ENCODE data around the gene TANC1. TPM values are rescaled to one million over a fixed set of nuclear protein-coding genes. Genes with fewer than 3 reads are reported as not detected.

The TANC1 gene
- total and polyA plus RNA-seq, 2 donors (not counting 3 experiments of a cell fraction or from before 2014, with no cell fraction given): 58.9 to 99.4 TPM

- POLR2A ChIA-PET: no interaction called here
- Histone ChIP-seq H3K4me1 (ENCODE audit: control insufficient read depth, extremely low read depth, insufficient read depth, low read length) (no peaks in the 10 kb centered on the region), H3K9ac (replicated peaks; ENCODE audit: extremely low read depth, insufficient read depth, low read length) (no peak overlapping the region), H3K4me2 (ENCODE audit: insufficient read depth, low read length) (no peak overlapping the region), H2AFZ (ENCODE audit: low read depth, low read length) (no peak overlapping the region), H4K20me1 (replicated peaks; ENCODE audit: control insufficient read depth, extremely low read depth, insufficient read depth, low read length) (no peaks in the 10 kb centered on the region), H3K79me2 (ENCODE audit: control insufficient read depth, insufficient read depth, low read length) (no peaks in the 10 kb centered on the region), H3K27ac (ENCODE audit: insufficient read depth, low read depth, low read length) (no peak overlapping the region), H3K9me3 (replicated peaks; ENCODE audit: control insufficient read depth, insufficient read depth, low read length) (no peaks in the 10 kb centered on the region), H3K27me3 (ENCODE audit: control insufficient read depth in 2 of 2, insufficient read depth in 2 of 2, low read length in 2 of 2) (no peaks in the 10 kb centered on the region), H3K9me1 (replicated peaks; ENCODE audit: control insufficient read depth, extremely low read depth, insufficient read depth, low read length) (no peaks in the 10 kb centered on the region), H3K4me3 (replicated peaks in 1 of 3; ENCODE audit: insufficient read depth in 1 of 3, low read depth in 1 of 3, low read length in 3 of 3) (no peak overlapping the region), H3K36me3 (ENCODE audit: control insufficient read depth in 2 of 2, extremely low read depth in 1 of 2, insufficient read depth in 2 of 2, low read length in 2 of 2) (peaks cover 22 to 56% of the 10 kb centered on the region in 2 experiments)
- dilution Hi-C loops (cut with MboI; ENCODE audit: extremely low pct_ligation_motif_present, low sequenced_read_pairs): no loop called here
- TF ChIP-seq POLR2AphosphoS5 (IDR thresholded peaks at IDR 0.05; ENCODE audit: insufficient read depth, low read depth, low read length): no peak
- TF ChIP-seq EZH2 (IDR thresholded peaks at IDR 0.05; ENCODE audit: borderline replicate concordance, low read depth, low read length, severe bottlenecking): no peak
- no peak for TF ChIP-seq FOS (IDR thresholded peaks at IDR 0.05; ENCODE audit: borderline replicate concordance, insufficient read depth, low read length)
- no peak for TF ChIP-seq MYC (IDR thresholded peaks at IDR 0.05; ENCODE audit: low read depth, low read length)
- TF ChIP-seq GATA2 (IDR thresholded peaks at IDR 0.05; ENCODE audit: insufficient read depth, insufficient read length, low read depth, low read length): no peak
- no peak for TF ChIP-seq POLR2A (IDR thresholded peaks at IDR 0.05; ENCODE audit: low read depth, low read length)
- no peak for TF ChIP-seq JUN (IDR thresholded peaks at IDR 0.05; ENCODE audit: borderline replicate concordance, insufficient read depth, insufficient read length, low read depth)
- TF ChIP-seq MAX (IDR thresholded peaks at IDR 0.05; ENCODE audit: insufficient read depth, insufficient read length): no peak
- TF ChIP-seq CTCF (IDR thresholded peaks at IDR 0.05; ENCODE audit: extremely low read depth in 1 of 2, insufficient read depth in 1 of 2, low read depth in 1 of 2, low read length in 2 of 2): no peak
- FAIRE-seq (no peak), DNase-seq (ENCODE audit: low read depth, low spot score) (no peak)
- CTCF ChIA-PET: no interaction called here
- intact Hi-C loops (cut with micrococcal nuclease): no loop called here
- BruUV-seq (replicated peaks): no TSS peak
Observed at GRCh38 chr2:159217676-159218075, 249.2 kb downstream of the TANC1 start.
